GM18526 (cell line): ENCODE results near the gene HLA-DQB2.

Source experiments
- POLR2A ChIP-seq: IDR thresholded peaks from 3 replicates; pipeline ENCODE4 v1.6.1; 2011; ENCODE audit not compliant: insufficient read length; ENCODE audit errors: extremely low read depth

The HLA-DQB2 gene

GRCh38 chr6:32763421-32763820, at the start of gene HLA-DQB2:
Gene HLA-DQB2, minus strand, starts transcription at chr6:32763532. Its CDS starts 62 bp downstream, at chr6:32763470.
- no peak for TF ChIP-seq POLR2A

- TF ChIP-seq POLR2A = no peak
These were observed 45.8 kb upstream of the HLA-DQB2 start for GRCh38 chr6:32809171-32809570.

GRCh38 chr6:32807020-32807580, 43.8 kb upstream of the HLA-DQB2 start:
- TF ChIP-seq POLR2A = no peak

- TF ChIP-seq POLR2A = no peak
These were observed 40.1 kb upstream of the HLA-DQB2 start for GRCh38 chr6:32803416-32803815.

GRCh38 chr6:32799740-32800139, 36.4 kb upstream of the HLA-DQB2 start:
- TF ChIP-seq POLR2A = no peak

- TF ChIP-seq POLR2A = no peak
These were observed 35.8 kb upstream of the HLA-DQB2 start for GRCh38 chr6:32799168-32799567.

GRCh38 chr6:32796848-32797776, 33.8 kb upstream of the HLA-DQB2 start:
- no peak for TF ChIP-seq POLR2A

- TF ChIP-seq POLR2A = no peak
These were observed 31.2 kb upstream of the HLA-DQB2 start for GRCh38 chr6:32794510-32794909.

GRCh38 chr6:32792901-32793435, 29.6 kb upstream of the HLA-DQB2 start:
- TF ChIP-seq POLR2A = no peak

GRCh38 chr6:32790306-32790705, 27.0 kb upstream of the HLA-DQB2 start:
- no peak for TF ChIP-seq POLR2A

GRCh38 chr6:32785781-32786533, 22.6 kb upstream of the HLA-DQB2 start:
- no peak for TF ChIP-seq POLR2A

- TF ChIP-seq POLR2A = no peak
These were observed 15.7 kb upstream of the HLA-DQB2 start for GRCh38 chr6:32779036-32779435.

GRCh38 chr6:32775071-32775470, 11.7 kb upstream of the HLA-DQB2 start:
- no peak for TF ChIP-seq POLR2A

- TF ChIP-seq POLR2A = no peak
These were observed 11.1 kb upstream of the HLA-DQB2 start for GRCh38 chr6:32774426-32774825.

- no peak for TF ChIP-seq POLR2A
These were observed 9.3 kb upstream of the HLA-DQB2 start for GRCh38 chr6:32772656-32773055.
